ENCODE results near the gene GNPDA1.

GNPDA1 gene

DNA sequence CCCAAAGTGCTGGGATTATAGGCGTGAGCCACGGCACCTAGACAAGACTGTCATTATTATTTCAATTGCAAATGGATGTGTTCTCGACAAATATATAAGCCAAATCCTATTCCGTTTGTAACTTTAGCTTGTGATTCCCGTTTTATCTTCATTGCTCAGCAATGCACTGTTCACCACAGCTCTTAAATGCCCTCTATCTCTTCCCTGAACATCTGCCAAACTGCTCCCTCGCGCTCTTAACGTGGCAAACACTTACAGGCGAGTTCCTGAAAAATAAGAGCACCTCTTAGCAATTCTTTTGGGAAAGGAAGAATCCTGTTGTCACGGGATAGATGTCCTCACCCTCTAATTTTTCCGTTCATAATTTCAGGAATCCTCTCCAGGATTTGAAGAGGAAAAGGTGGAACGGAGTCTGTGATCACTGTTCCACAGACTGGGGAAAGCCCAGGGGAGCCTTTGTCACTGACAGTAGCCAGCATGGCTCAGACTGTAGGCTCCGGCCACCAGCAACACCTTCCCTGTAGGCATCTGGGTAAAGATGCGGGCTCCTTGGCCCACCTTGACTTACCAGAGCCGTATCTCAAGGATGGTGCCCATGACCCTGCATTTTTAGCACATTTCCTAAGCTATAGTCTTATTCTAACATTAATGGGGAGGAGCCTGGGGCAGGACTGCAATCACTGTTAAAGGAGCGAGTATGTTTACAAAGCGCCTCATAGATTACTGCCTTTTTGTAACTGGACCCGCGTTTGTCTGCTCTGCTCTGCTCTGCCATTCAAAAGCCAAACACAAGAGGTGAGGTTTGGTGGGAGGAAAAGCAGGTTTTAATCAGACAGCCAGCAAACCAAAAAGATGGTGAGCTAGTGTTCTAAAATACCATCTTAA, 20.2 kb upstream of the GNPDA1 start:
- no peak overlapping the region for H3K4me3 ChIP-seq (ENCODE audit: low read depth, low read length)
- TF ChIP-seq, protein P1, sequence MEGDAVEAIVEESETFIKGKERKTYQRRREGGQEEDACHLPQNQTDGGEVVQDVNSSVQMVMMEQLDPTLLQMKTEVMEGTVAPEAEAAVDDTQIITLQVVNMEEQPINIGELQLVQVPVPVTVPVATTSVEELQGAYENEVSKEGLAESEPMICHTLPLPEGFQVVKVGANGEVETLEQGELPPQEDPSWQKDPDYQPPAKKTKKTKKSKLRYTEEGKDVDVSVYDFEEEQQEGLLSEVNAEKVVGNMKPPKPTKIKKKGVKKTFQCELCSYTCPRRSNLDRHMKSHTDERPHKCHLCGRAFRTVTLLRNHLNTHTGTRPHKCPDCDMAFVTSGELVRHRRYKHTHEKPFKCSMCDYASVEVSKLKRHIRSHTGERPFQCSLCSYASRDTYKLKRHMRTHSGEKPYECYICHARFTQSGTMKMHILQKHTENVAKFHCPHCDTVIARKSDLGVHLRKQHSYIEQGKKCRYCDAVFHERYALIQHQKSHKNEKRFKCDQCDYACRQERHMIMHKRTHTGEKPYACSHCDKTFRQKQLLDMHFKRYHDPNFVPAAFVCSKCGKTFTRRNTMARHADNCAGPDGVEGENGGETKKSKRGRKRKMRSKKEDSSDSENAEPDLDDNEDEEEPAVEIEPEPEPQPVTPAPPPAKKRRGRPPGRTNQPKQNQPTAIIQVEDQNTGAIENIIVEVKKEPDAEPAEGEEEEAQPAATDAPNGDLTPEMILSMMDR (IDR thresholded peaks at IDR 0.05; ENCODE audit: low read depth, low read length), result no peak

- no peak overlapping the region for H3K4me3 ChIP-seq (ENCODE audit: low read depth, low read length)
- TF ChIP-seq, protein P1 (IDR thresholded peaks at IDR 0.05; ENCODE audit: low read depth, low read length), result no peak
Measured at GRCh38 chr5:142032150-142032549, 19.3 kb upstream of the GNPDA1 start.

- TF ChIP-seq, protein P1 (IDR thresholded peaks at IDR 0.05; ENCODE audit: low read depth, low read length), result no peak
- peak overlapping the region; percentile 63 for H3K4me3 ChIP-seq (ENCODE audit: low read depth, low read length)
Measured at GRCh38 chr5:142025637-142026036, 12.8 kb upstream of the GNPDA1 start.

GRCh38 chr5:142024771-142025304, 12.0 kb upstream of the GNPDA1 start:
- TF ChIP-seq, protein P1 (IDR thresholded peaks at IDR 0.05; ENCODE audit: low read depth, low read length), result no peak

GRCh38 chr5:142023836-142024235, 11.0 kb upstream of the GNPDA1 start:
- H3K4me3 ChIP-seq (ENCODE audit: low read depth, low read length), result no peak overlapping the region
- TF ChIP-seq, protein P1 (IDR thresholded peaks at IDR 0.05; ENCODE audit: low read depth, low read length), result no peak

More at GRCh38 chr5:142024771-142025304, 12.0 kb upstream of the GNPDA1 start:
- H3K4me3 ChIP-seq (ENCODE audit: low read depth, low read length), result peak overlapping the region; percentile 63

DNA sequence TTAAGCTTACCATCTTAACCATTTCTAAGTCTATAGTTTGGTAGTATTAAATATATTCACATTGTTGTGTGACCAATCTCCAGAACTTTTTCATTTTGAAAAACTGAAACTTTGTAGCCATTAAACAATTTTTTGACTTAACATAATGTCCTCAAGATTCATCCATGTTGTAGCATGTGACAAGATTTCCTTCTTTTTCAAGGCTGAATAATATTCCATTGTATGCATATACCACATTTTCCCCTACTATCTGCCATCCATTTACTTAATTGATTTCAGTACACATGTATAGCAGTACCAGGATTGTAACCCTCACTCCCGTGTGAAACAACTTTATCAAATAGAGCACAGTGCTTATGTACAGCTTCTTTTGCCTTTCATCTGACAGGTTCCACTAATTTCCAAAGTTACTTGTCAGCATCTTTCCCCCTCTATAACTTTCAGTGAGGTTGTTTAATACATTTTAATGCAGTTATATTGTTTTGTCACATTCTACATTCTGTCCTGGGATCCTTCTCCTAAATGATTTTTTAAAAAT, 7.4 kb upstream of the GNPDA1 start:
- TF ChIP-seq, protein P1 (IDR thresholded peaks at IDR 0.05; ENCODE audit: low read depth, low read length), result no peak
- no peak overlapping the region for H3K4me3 ChIP-seq (ENCODE audit: low read depth, low read length)
